Vagina (tissue), 2 donors: ENCODE measurements around the gene MCTP2.

Source experiments
- CTCF ChIP-seq, 3 experiments: fragments of 450-650 bp in 2 of 3; fragments of 200-600 bp in 1 of 3; sonication (generic) in 1 of 3; IDR thresholded peaks; one replicate each; pipeline ENCODE4 v1.5.1; 2017 to 2019; ENCODE audit warnings: antibody characterized with exemption in 3 of 3, mild to moderate bottlenecking in 2 of 3, moderate library complexity in 2 of 3
- POLR2A ChIP-seq, 2 donors: fragments of 450-650 bp; IDR thresholded peaks; one replicate each; pipeline ENCODE4 v1.6.1; 2017; ENCODE audit warnings: antibody characterized with exemption in 2 of 2, mild to moderate bottlenecking in 2 of 2, moderate library complexity in 2 of 2

DNA sequence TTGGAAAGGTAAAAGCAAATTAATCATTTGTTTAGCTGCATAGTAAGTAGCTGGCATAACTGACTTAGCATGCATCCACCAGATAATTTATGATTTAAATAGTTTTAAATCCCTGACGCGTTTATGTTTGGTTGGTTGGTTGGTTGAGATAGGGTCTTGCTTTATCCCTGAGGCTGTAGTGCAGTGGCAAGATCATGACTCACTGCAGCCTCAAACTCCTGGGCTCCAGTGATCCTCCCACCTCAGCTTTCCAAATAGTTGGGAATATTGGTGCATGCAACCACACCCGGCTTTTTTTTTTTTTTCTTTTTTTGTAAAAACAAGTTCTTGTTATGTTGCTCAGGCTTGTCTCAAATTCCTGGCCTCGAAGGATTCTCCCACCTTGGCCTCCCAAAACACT, 263.4 kb downstream of the MCTP2 start:
- TF ChIP-seq CTCF (IDR thresholded peaks at IDR 0.05) (no peak), POLR2A (IDR thresholded peaks at IDR 0.05) (no peak)
